ENCODE data around the gene OR2W1.

The OR2W1 gene

GRCh38 chr6:29051680-29052079 is 6.7 kb upstream of the OR2W1 start:
- no peak for TF ChIP-seq CTCF (conservative IDR thresholded peaks at IDR 0.05)
- no peak overlapping the region for H3K27ac ChIP-seq

GRCh38 chr6:29035951-29036350 is 9.0 kb downstream of the OR2W1 start:
- H3K27ac ChIP-seq = no peak overlapping the region
- no peak for TF ChIP-seq CTCF (conservative IDR thresholded peaks at IDR 0.05)

GRCh38 chr6:29028821-29029220 is 16.2 kb downstream of the OR2W1 start:
- no peak overlapping the region for H3K27ac ChIP-seq
- no peak for TF ChIP-seq CTCF (conservative IDR thresholded peaks at IDR 0.05)

- H3K27ac ChIP-seq = no peak overlapping the region
- no peak for TF ChIP-seq CTCF (conservative IDR thresholded peaks at IDR 0.05)
Observed at GRCh38 chr6:29025927-29026585, 18.9 kb downstream of the OR2W1 start.

- TF ChIP-seq CTCF (conservative IDR thresholded peaks at IDR 0.05) = no peak
- no peak overlapping the region for H3K27ac ChIP-seq
Observed at GRCh38 chr6:29021434-29021833, 23.5 kb downstream of the OR2W1 start.

- no peak overlapping the region for H3K27ac ChIP-seq
- TF ChIP-seq CTCF (conservative IDR thresholded peaks at IDR 0.05) = no peak
Observed at GRCh38 chr6:29019629-29020028, 25.3 kb downstream of the OR2W1 start.

GRCh38 chr6:29017428-29017802 is 27.6 kb downstream of the OR2W1 start:
- TF ChIP-seq CTCF (conservative IDR thresholded peaks at IDR 0.05) = no peak; the same call in 1 of the 2 replicates
- peak overlapping the region; percentile 65; the same call in 1 of the 2 replicates for H3K27ac ChIP-seq
